Dermis blood vessel endothelial cell (primary cell): ENCODE results near the gene ANXA6. TPM values are rescaled to one million over a fixed set of nuclear protein-coding genes. Genes with fewer than 3 reads are reported as not detected.

Source experiments
- DNase-seq: peaks from one replicate; pipeline ENCODE4 v3.0.0; 2010
- total RNA-seq: library from RNA; depleted of rRNA; stranded (reverse); fragments of >200 nt; gene quantifications from 2 replicates; pipeline ENCODE4 v1.2.3, GENCODE V29; 2014

The ANXA6 gene
- total RNA-seq, 1 donor from 2014 or later = 211 TPM

- DNase-seq = no peak
Observed at GRCh38 chr5:151151793-151152192, 5.8 kb downstream of the ANXA6 start.

DNA sequence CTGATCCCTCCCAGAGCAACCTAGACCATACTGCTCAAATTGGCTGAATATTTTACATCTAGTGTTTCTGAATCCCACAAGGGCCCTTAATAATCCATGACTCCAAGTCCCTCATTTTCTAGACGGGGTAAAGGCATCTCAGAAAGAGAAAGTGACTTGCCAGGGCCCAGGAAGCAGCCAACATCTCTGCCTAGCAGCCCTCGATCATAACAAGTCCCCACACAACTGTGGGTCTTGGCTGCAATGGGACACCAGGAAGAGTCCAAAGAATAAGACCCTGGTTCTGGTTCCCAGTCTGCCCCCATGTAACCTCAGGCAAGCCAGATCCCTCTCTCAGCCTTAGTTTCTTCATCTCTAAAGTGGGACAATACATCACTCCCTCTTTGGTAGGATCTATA, 6.3 kb downstream of the ANXA6 start:
- DNase-seq = no peak

- DNase-seq = peak; percentile 49
Observed at GRCh38 chr5:151150471-151151262, 6.9 kb downstream of the ANXA6 start.

DNA sequence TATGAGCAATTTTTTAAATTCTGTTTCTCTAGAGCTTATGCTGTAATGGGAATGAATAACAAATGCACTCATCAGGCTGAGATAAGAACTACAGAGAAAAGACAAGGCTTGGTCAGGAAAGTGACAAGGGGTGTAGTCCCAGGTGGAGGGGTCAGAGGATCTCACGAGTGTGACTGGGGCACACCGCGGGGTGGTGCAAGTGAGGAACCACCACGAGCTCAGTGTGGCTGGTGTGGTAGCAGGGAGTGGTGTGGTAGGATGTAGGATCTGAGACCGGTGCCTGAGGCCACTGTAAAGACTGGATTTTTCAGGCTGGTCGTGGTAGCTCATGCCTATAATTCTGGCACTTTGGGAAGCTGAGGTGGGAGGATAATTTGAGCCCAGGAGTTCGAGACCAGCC, 9.0 kb downstream of the ANXA6 start:
- no peak for DNase-seq

DNA sequence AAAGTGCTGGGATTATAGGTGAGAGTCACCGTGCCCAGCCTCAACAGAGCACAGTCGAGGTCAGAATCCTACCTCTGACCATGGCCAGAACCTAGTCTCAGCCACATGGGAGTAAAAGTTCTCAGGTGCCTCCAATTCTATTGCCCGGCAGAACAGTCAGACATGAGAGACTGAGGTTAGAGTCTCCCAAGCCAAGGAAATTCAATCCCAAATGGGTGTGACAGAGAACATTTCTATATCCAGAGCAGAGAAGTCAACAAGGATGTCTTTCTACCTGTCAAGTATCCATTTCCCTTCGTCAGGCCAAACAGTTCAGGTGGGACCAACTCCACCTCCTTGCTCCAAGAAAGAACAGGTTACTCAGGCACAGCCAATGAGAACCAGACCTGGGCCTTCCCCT, 10.5 kb downstream of the ANXA6 start:
- DNase-seq = no peak

DNA sequence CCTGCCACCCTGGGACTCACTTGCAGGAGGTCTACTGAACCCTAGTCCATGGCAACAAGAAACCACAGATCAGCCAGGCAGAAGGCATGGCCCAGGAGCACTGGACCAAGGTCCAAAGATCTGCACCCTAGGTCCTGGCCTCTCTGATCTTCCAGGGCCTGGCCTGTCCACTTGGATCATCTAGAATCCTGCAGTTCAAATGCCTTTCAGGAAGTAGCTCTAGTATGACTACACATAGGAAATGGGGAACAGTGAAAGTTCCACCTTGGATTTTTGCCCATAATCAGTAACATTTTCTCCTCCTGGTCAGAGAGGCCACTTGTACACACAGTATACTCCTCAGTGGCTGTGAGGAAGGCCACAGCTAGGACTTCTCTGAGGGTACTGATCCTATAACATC, 11.5 kb downstream of the ANXA6 start:
- DNase-seq = peak; percentile 38

- DNase-seq = no peak
Observed at GRCh38 chr5:151144922-151145321, 12.7 kb downstream of the ANXA6 start.

DNA sequence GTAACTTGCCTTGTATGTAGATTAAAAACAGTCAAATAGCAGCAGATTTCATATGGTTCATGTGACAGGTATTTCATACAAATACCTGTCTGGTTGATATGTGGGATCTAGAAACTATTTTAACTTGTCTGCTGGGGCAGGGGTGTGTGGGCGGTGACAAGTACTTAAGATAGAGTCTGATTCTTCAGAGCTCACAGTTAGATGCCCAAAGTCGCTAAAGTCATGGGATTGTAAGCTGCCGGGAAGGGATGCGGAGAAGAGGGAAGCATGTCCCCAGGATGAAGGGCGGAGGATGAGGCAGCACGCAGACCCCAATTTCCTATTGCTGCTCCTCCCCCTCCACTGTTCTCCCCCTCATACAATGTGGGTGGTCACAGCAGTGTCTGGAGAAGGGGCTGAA, 13.3 kb downstream of the ANXA6 start:
- no peak for DNase-seq

GRCh38 chr5:151143645-151144044, 13.9 kb downstream of the ANXA6 start:
- DNase-seq = no peak

DNA sequence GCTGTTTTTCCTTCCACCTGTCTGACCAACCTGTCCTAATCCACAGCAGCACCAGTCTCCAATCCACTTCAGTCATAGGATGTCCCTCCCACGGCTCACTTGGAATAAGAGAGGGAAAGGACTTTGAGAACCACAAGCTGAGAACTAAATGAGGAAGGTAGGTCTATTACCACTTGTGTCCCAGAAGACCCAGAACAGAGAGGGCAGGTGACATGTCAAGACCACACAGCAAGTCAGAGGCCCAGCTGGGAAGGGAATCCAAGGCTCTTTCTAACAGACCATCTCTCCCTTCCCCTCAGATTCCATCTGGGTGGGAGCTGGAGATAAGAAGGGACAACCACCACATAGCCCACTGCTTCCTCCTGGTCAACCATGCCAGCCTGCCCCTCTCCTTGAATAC, 14.6 kb downstream of the ANXA6 start:
- DNase-seq = no peak

- DNase-seq = no peak
Observed at GRCh38 chr5:151141535-151141934, 16.0 kb downstream of the ANXA6 start.

DNA sequence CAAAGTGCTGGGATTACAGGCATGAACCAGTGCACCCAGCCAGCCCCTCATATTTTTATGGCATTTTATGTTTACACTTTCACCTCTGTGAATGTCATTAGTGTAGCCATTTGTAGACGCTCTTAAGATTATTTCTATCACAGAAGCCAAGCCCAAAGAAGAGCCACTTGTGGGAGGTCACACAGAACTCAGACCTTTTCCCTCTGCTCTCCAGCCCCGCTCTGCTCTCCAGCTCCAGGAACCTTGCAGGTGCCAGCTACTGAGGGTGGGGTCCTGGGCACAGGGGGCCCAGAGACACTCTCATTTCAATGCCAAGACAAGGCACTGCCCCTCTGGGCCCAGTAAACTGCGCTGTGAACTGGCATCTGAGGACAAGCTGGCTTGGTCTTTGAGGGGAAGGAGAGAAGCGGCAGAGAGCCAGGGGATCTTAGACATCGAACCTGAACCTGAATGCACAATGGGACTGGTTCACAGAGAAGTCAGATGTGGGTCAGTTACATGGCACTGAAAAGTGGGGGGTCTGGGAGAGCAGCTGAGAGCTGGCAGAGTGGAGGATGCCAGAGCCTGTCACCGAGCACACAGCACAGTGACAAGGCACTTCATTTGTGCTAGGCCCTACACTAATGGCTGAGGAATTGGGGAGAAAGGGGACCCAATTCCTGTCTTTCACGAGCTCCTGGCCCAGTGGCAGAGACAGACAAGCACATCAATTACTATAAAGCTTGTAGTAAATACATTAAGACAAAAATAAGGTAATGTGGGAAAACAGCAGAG, 16.7 kb downstream of the ANXA6 start:
- DNase-seq = no peak

DNA sequence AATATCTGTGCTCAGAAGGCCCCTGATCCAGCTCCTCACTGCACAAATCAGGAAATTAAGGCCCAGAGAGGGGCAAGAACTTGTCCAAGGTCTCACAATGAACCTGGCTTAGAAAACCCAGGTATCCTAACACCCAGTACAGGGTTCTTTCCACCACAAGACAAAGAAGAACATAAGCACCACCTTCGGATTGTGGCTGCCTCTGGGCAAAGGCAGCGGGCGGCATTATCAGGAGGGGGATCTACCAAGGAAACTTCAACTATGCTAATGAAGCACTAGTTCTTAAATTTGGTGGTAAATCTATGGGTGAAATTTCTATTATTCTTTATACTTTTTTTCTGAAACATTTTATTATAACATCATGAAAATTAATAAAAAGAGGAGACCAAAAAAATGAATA, 17.9 kb downstream of the ANXA6 start:
- DNase-seq = no peak

GRCh38 chr5:151139015-151139414, 18.6 kb downstream of the ANXA6 start:
- no peak for DNase-seq

GRCh38 chr5:151138114-151138513, 19.5 kb downstream of the ANXA6 start:
- DNase-seq = no peak

DNA sequence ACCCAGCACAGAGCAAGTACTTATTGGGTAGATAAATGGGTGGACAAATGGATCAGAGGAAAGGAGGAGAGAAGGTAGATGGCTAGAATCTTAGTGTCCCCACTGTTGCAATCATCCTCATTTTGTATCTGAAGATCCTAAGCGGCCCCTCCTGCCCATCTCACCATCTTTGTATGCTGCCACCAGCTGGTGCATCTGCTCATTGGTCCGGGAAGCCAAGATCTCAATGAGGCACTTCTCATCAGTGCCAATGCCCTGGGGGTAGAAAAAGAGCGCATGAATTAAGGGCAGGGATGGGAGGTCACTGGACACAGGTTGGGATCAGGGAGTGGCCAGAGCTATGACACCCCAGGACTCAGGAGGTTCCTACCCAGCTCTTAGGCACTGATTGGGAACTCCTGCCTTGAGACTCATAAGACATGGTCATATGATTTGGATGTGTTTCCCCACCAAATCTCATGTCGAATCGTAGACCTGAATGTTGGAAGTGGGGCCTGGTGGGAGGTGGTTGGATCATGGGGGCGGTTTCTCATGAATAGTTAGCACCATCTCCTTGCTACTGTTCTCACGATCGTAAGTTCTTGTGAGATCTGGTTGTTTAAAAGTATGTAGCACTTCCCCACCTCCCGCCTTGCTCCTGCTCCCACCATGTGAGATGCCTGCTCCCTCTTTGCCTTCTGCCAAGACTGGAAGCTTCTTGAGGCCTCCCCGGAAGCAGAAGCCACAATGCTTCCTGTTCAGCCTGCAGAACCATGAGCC, 20.3 kb downstream of the ANXA6 start:
- DNase-seq = no peak

- DNase-seq = no peak
Observed at GRCh38 chr5:151134228-151134627, 23.4 kb downstream of the ANXA6 start.

DNA sequence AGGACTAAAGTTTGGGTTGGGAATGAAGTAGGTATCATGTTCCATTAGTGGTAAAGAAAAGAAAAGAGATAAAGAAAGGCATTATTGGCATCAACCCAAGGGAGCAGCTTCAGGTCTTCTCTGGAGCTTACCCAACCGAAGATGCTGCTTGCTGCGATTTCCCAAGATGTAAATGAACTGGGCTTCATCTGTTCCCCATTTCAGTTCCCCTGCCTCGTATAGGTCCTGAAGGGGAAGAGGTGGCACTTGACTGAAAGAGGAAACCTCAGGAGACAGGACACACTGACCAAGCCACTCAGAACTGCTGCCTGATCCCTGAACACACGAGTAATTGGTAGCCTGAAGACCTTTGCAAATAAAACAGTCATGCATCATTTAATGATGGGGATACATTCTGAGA, 24.6 kb downstream of the ANXA6 start:
- DNase-seq = no peak

DNA sequence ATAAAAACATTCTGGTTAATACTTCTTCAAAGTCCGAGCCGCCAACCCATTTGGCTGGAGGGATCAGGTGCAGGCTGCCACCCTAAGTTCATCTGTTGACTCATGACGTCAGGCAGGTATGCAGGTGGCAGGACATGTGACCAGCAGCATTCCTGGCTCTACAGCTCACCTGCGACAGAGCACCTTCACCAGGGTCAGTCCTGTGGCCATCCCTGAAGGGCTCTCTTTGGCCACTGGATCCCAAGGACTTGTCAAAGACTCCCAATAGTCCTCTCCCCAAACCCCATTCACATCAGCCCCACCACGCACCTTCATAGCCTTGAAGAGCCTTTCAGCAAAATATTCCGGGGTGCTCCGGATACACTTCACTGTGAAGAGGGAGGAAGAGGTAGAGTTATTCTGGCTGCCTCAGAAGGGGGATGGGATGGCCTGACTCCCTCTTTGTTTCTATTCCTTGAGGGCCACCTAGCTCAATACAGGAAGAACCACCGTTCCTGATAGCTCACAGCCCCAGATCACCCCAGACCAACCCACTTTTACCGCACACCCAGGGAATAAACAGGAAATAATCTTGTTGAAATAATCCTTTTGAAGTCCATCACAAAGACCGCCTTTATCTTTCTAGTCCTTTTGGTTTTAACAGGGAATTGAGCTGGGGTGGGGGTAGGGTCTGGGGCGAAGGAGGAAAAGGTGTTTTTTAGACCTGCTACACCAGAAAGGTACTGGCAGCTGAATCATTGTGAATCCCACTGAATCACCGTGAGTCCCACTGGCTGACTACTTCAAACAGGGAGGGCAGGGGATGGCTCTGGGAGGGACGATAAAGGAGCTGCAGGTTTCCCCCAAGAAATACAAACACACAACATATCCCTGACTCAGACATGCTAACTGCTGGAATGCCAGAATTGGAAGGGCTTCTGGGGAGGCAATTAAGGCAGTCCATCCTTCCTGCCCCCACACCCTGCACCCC, 26.4 kb downstream of the ANXA6 start:
- no peak for DNase-seq

DNA sequence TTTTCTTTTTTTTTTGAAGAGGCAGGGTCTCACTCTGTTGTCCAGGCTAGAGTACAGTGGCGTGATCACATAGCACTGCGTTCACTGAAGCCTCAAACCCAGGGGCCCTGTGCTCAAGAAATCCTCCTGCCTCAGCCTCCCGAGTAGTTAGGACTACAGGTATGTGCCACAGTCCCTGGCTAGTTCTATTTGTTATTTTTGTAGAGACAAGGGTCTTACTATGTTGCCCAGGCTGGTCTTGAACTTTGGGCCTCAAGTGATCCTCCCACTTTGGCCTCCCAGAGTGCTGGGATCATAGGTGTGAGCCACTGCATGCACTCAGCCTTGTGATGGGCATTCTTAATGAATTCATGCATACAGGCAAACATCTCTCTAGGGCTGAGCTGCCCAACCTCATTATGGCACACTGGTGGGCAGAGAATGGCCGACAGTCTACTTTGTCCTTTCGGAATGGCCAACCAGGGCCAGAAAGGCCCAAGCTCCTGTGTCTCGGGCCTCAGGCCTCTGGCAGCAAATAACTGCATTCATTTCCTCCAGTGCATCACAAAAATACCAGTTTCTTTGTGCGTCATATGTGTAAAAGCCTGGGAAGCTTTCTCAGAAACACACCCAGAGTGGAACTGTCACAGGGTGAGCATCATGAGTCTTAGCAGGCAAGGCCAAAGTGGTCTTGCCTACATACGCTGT, 27.2 kb downstream of the ANXA6 start:
- DNase-seq = no peak

- no peak for DNase-seq
Observed at GRCh38 chr5:151128817-151129216, 28.8 kb downstream of the ANXA6 start.

DNA sequence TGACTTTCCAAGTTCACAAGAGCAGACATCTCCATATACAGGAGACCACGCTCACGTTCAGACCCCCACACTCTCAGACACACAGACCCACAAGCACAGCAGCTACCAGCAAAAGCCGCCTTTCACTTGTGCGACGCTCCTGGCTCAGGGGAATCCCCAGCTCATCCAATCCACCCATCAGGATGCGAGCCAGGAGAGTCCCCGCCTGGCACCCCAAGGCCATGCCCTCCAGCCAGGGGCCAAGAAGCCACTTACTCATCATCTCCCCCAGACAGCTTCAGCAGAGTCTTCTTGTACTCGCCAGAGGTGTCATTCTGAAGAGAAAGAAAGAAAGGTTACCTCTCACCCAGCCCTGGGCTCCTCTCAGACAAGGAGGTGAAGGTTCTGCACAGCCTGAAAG, 29.7 kb downstream of the ANXA6 start:
- DNase-seq = no peak
